ENCODE data around the gene CGB7.
"Not testable (repeated sequence)": the region's sequence is repeated elsewhere in the genome, so short reads cannot be mapped to it uniquely, and the experiment has no call there.

DNA sequence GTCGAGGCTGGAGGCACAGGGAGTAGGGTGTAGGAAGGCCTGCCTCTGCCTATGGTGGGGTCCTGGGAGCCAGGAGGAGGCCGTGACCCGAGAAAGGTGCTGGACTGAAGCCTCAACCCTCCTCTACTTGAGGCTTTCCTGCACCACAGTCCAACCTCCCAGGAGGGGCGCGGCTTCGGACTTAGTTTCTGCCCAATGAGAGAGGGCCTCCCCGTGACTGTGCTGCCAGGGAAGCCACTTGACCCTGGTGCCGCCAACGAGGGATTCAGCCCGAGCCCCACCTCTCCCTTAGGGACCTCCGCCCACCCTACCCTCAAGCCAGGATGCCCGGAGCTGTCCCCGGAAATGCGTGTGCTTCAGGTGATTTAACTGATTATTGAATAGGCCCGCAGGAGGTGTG lies 33.3 kb downstream of the CGB7 start, which contains the start of gene CGB3:
- TF ChIP-seq, protein P1, sequence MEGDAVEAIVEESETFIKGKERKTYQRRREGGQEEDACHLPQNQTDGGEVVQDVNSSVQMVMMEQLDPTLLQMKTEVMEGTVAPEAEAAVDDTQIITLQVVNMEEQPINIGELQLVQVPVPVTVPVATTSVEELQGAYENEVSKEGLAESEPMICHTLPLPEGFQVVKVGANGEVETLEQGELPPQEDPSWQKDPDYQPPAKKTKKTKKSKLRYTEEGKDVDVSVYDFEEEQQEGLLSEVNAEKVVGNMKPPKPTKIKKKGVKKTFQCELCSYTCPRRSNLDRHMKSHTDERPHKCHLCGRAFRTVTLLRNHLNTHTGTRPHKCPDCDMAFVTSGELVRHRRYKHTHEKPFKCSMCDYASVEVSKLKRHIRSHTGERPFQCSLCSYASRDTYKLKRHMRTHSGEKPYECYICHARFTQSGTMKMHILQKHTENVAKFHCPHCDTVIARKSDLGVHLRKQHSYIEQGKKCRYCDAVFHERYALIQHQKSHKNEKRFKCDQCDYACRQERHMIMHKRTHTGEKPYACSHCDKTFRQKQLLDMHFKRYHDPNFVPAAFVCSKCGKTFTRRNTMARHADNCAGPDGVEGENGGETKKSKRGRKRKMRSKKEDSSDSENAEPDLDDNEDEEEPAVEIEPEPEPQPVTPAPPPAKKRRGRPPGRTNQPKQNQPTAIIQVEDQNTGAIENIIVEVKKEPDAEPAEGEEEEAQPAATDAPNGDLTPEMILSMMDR (IDR thresholded peaks at IDR 0.05), result not testable (repeated sequence)
- not testable (repeated sequence) for TF ChIP-seq POLR2A (IDR thresholded peaks at IDR 0.05)

Data from adrenal gland (tissue), 5 donors.